ENCODE results near the gene SPRR2F. TPM values are rescaled to one million over a fixed set of nuclear protein-coding genes. Genes with fewer than 3 reads are reported as not detected.
"Not testable (repeated sequence)": the region's sequence is repeated elsewhere in the genome, so short reads cannot be mapped to it uniquely, and the experiment has no call there.

SPRR2F gene
- total and polyA plus RNA-seq, 2 of the 4 experiments (the other 2 are of a cell fraction), result not detected

- Histone ChIP-seq H3K14ac (replicated peaks; ENCODE audit: low read depth, low read length) (no peak overlapping the region), H3K18ac (ENCODE audit: low read depth, low read length) (no peak overlapping the region), H3K9ac (ENCODE audit: low read depth, low read length) (no peak overlapping the region), H4K20me1 (ENCODE audit: insufficient read depth, low read length) (no peaks in the 10 kb centered on the region), H3K4me2 (ENCODE audit: low read depth, low read length) (no peak overlapping the region), H2BK5ac (ENCODE audit: low read depth, low read length, poor library complexity, severe bottlenecking) (no peak overlapping the region), H4K5ac (ENCODE audit: low read depth, low read length) (no peak overlapping the region), H3K56ac (ENCODE audit: extremely low read depth, insufficient read depth, low read length) (no peak overlapping the region), H2AK9ac (replicated peaks; ENCODE audit: low read depth, low read length, poor library complexity) (no peak overlapping the region), H3K4me3 (ENCODE audit: insufficient read depth, low read depth, low read length) (no peak overlapping the region), H2BK20ac (ENCODE audit: low read depth, low read length) (no peak overlapping the region), H3K4me1 (ENCODE audit: control insufficient read depth, insufficient read depth, low read length) (no peaks in the 10 kb centered on the region), H3K4ac (ENCODE audit: low read depth, low read length) (no peak overlapping the region), H2AFZ (replicated peaks; ENCODE audit: low read length, poor library complexity) (no peak overlapping the region), H3K27ac (ENCODE audit: insufficient read depth, low read length) (no peak overlapping the region), H3K9me3 (ENCODE audit: control insufficient read depth, insufficient read depth, low read length) (no peaks in the 10 kb centered on the region), H2BK120ac (ENCODE audit: low read depth, low read length) (no peak overlapping the region), H2AK5ac (ENCODE audit: low read depth, low read length) (no peak overlapping the region), H4K91ac (ENCODE audit: insufficient read depth, low read depth, low read length) (no peak overlapping the region), H3K23ac (ENCODE audit: low read depth, low read length) (no peak overlapping the region), H2BK15ac (ENCODE audit: low read depth, low read length) (no peak overlapping the region), H3K27me3 (ENCODE audit: control insufficient read depth, insufficient read depth, low read length) (no peaks in the 10 kb centered on the region), H3K36me3 (ENCODE audit: control insufficient read depth, insufficient read depth, low read length) (no peaks in the 10 kb centered on the region), H3K9me1 (ENCODE audit: insufficient read depth, low read length) (no peaks in the 10 kb centered on the region), H3K79me1 (ENCODE audit: low read depth in 1 of 2, low read length in 2 of 2) (no peaks in the 10 kb centered on the region), H4K8ac (ENCODE audit: low read depth in 2 of 2, low read length in 2 of 2) (no peak overlapping the region)
- ChIA-PET CTCF (no interaction called here), POLR2A (ENCODE audit: unreplicated experiment) (no interaction called here)
- intact Hi-C loops (cut with micrococcal nuclease), result no loop called here
- no peak for ATAC-seq (ENCODE audit: low read depth)
- in situ Hi-C loops (cut with MboI; ENCODE audit: low sequenced_read_pairs), result no loop called here
- TF ChIP-seq NFE2L2 (IDR thresholded peaks at IDR 0.05; ENCODE audit: low read depth, low read length) (no peak), SMC3 (IDR thresholded peaks at IDR 0.05; ENCODE audit: low read depth, low read length) (no peak), RCOR1 (IDR thresholded peaks at IDR 0.05; ENCODE audit: insufficient replicate concordance, low read length) (no peak), MAFK (IDR thresholded peaks at IDR 0.05; ENCODE audit: low read depth, low read length) (no peak), MXI1 (IDR thresholded peaks at IDR 0.05; ENCODE audit: borderline replicate concordance, low read depth, low read length) (no peak), BHLHE40 (IDR thresholded peaks at IDR 0.05; ENCODE audit: low read depth, low read length) (no peak)
- dilution Hi-C loops (cut with HindIII; ENCODE audit: low sequenced_read_pairs, unreplicated experiment), result no loop called here
- no peak for DNase-seq
- BruUV-seq (replicated peaks), result no TSS peak
- no CpG with 5 or more reads among the region's 1 CpG for WGBS, 2 experiments (ENCODE audit: extremely low coverage in 2 of 2, insufficient read length in 1 of 2)
Measured at GRCh38 chr1:153125536-153125935, 12.2 kb upstream of the SPRR2F start.

- H3K9ac ChIP-seq (ENCODE audit: low read depth, low read length); H3K9me1 ChIP-seq (ENCODE audit: insufficient read depth, low read length); H4K20me1 ChIP-seq (ENCODE audit: insufficient read depth, low read length); intact Hi-C loops (cut with micrococcal nuclease); H4K91ac ChIP-seq (ENCODE audit: insufficient read depth, low read depth, low read length); H3K4me3 ChIP-seq (ENCODE audit: insufficient read depth, low read depth, low read length); H2BK20ac ChIP-seq (ENCODE audit: low read depth, low read length); H3K9me3 ChIP-seq (ENCODE audit: control insufficient read depth, insufficient read depth, low read length); H3K56ac ChIP-seq (ENCODE audit: extremely low read depth, insufficient read depth, low read length); H2BK5ac ChIP-seq (ENCODE audit: low read depth, low read length, poor library complexity, severe bottlenecking); H3K27ac ChIP-seq (ENCODE audit: insufficient read depth, low read length); H3K4ac ChIP-seq (ENCODE audit: low read depth, low read length); H3K36me3 ChIP-seq (ENCODE audit: control insufficient read depth, insufficient read depth, low read length); DNase-seq; dilution Hi-C loops (cut with HindIII; ENCODE audit: low sequenced_read_pairs, unreplicated experiment); H3K23ac ChIP-seq (ENCODE audit: low read depth, low read length); H4K5ac ChIP-seq (ENCODE audit: low read depth, low read length); H2AK5ac ChIP-seq (ENCODE audit: low read depth, low read length); H2AFZ ChIP-seq (replicated peaks; ENCODE audit: low read length, poor library complexity); H3K79me1 ChIP-seq (ENCODE audit: low read depth in 1 of 2, low read length in 2 of 2); BruUV-seq (replicated peaks); H3K18ac ChIP-seq (ENCODE audit: low read depth, low read length); H3K4me1 ChIP-seq (ENCODE audit: control insufficient read depth, insufficient read depth, low read length); H2BK120ac ChIP-seq (ENCODE audit: low read depth, low read length); H3K14ac ChIP-seq (replicated peaks; ENCODE audit: low read depth, low read length); H2BK15ac ChIP-seq (ENCODE audit: low read depth, low read length); H2AK9ac ChIP-seq (replicated peaks; ENCODE audit: low read depth, low read length, poor library complexity); H4K8ac ChIP-seq (ENCODE audit: low read depth in 2 of 2, low read length in 2 of 2); ATAC-seq (ENCODE audit: low read depth); in situ Hi-C loops (cut with MboI; ENCODE audit: low sequenced_read_pairs); H3K4me2 ChIP-seq (ENCODE audit: low read depth, low read length); CTCF ChIA-PET; POLR2A ChIA-PET (ENCODE audit: unreplicated experiment); H3K27me3 ChIP-seq (ENCODE audit: control insufficient read depth, insufficient read depth, low read length): not testable (repeated sequence)
- WGBS, 2 experiments (ENCODE audit: extremely low coverage in 2 of 2, insufficient read length in 1 of 2), result no CpG with 5 or more reads among the region's 8 CpGs
Measured at GRCh38 chr1:153123793-153124192, 10.5 kb upstream of the SPRR2F start.

Measured in IMR-90 (cell line).